HepG2 (cell line): ENCODE data around the gene PIK3R1. TPM values are rescaled to one million over a fixed set of nuclear protein-coding genes. Genes with fewer than 3 reads are reported as not detected.

Experiments
- ATAC-seq: fragments of 200-7000 bp; cut with Tn5 transposase; 3 replicates; pipeline ENCODE4 v1.9.1; 2020; ENCODE audit warnings: mild to moderate bottlenecking, moderate library complexity
- BruUV-seq: library from RNA; stranded (reverse); fragments of 400-500 nt; replicated peaks from 2 replicates; lab custom pipeline; 2021; lab: Mats Ljungman, UMichigan
- CTCF ChIA-PET: fragments of 300-600 bp; formaldehyde crosslinking; extraction: SDS; loops from one replicate; lab custom pipeline; 2021; ENCODE audit warnings: low total read pairs, inconsistent platforms, low intra/inter-chr PET ratio; lab: Yijun Ruan, JAX
- POLR2A ChIA-PET: fragments of 350-600 bp; sonication (Branson Sonifier 250); formaldehyde crosslinking; loops from one replicate; lab custom pipeline; 2020; ENCODE audit warnings: antibody characterized with exemption, inconsistent platforms; lab: Yijun Ruan, JAX
- DNase-seq: peaks from one replicate; pipeline ENCODE4 v3.0.0-alpha.2; 2015; ENCODE audit warnings: low spot score
- FAIRE-seq: peaks from 3 replicates; lab custom pipeline; 2011; peaks lifted over from hg19 to GRCh38; lab: Jason Lieb, UNC
- H2AFZ ChIP-seq: one replicate; pipeline ENCODE4 v1.6.1; 2011; ENCODE audit warnings: low read length, inconsistent platforms
- H3K27ac ChIP-seq: fragments of 300-600 bp; 3 replicates; pipeline ENCODE4 v1.8.0; 2011; ENCODE audit warnings: mixed run types, mild to moderate bottlenecking, mixed read lengths, low read length, inconsistent platforms; ENCODE audit not compliant: insufficient read depth; ENCODE audit errors: extremely low read length
- H3K27me3 ChIP-seq, 2 experiments: fragments of 200-600 bp in 1 of 2; 2 replicates in 1 of 2; 3 replicates in 1 of 2; pipeline versions ENCODE4 v1.6.0 to v1.8.0; 2011; ENCODE audit warnings: low read length in 2 of 2, mild to moderate bottlenecking in 2 of 2, moderate library complexity in 2 of 2, inconsistent platforms in 1 of 2; ENCODE audit not compliant: insufficient read depth in 2 of 2, control insufficient read depth in 1 of 2
- H3K36me3 ChIP-seq, 2 experiments: fragments of 200-600 bp in 1 of 2; replicated peaks in 1 of 2; 2 replicates in 1 of 2; 3 replicates in 1 of 2; pipeline versions ENCODE4 v1.5.1 to v1.8.0; 2011; ENCODE audit warnings: low read length in 2 of 2, inconsistent platforms in 1 of 2; ENCODE audit not compliant: insufficient read depth in 2 of 2, control insufficient read depth in 1 of 2
- H3K4me1 ChIP-seq: 2 replicates; pipeline ENCODE4 v1.5.1; 2012; ENCODE audit warnings: low read length, inconsistent platforms; ENCODE audit not compliant: insufficient read depth
- H3K4me2 ChIP-seq: 2 replicates; pipeline ENCODE4 v1.6.0; 2011; ENCODE audit warnings: low read depth, low read length, inconsistent platforms
- H3K4me3 ChIP-seq, 3 experiments: fragments of 200-600 bp in 1 of 3; sonication (generic), shearing (Covaris generic) in 1 of 3; replicated peaks in 1 of 3; 2 replicates each; pipeline ENCODE4 v1.5.1; 2011 to 2016; ENCODE audit warnings: low read length in 3 of 3, inconsistent platforms in 2 of 3, low read depth in 2 of 3, mild to moderate bottlenecking in 2 of 3, control low read depth in 1 of 3, mixed read lengths in 1 of 3; ENCODE audit not compliant: insufficient read depth in 1 of 3
- H3K79me2 ChIP-seq: one replicate; pipeline ENCODE4 v1.6.1; 2011; ENCODE audit warnings: low read length, inconsistent platforms; ENCODE audit not compliant: insufficient read depth
- H3K9ac ChIP-seq: 2 replicates; pipeline ENCODE4 v1.6.0; 2011; ENCODE audit warnings: mild to moderate bottlenecking, low read depth, low read length, inconsistent platforms; ENCODE audit not compliant: insufficient read depth
- H3K9me3 ChIP-seq: 2 replicates; pipeline ENCODE4 v1.5.1; 2012; ENCODE audit warnings: mild to moderate bottlenecking, low read length
- H4K20me1 ChIP-seq: 2 replicates; pipeline ENCODE4 v1.6.0; 2011; ENCODE audit warnings: inconsistent platforms, mild to moderate bottlenecking, low read length, moderate library complexity; ENCODE audit not compliant: insufficient read depth
- ESRRA ChIP-seq: sonication (generic); formaldehyde crosslinking; IDR thresholded peaks from 2 replicates; pipeline ENCODE4 v1.5.1; 2020; ENCODE audit warnings: mild to moderate bottlenecking, low read depth, missing genetic modification reagents
- FOSL2 ChIP-seq: sonication (generic); formaldehyde crosslinking; IDR thresholded peaks from 2 replicates; pipeline ENCODE4 v1.4.0; 2020; ENCODE audit warnings: missing genetic modification reagents
- HMG20B ChIP-seq: conservative IDR thresholded peaks from 2 replicates; pipeline ENCODE4 v1.6.1; 2016; ENCODE audit warnings: missing genetic modification reagents, missing compliant biosample characterization
- ISL2 ChIP-seq: sonication (generic); formaldehyde crosslinking; IDR thresholded peaks from 2 replicates; pipeline ENCODE4 v1.5.0; 2020; ENCODE audit warnings: missing genetic modification reagents
- MATR3 ChIP-seq: sonication (generic); formaldehyde crosslinking; IDR thresholded peaks from 2 replicates; pipeline ENCODE4 v1.4.0; 2020; ENCODE audit warnings: missing genetic modification reagents
- MED13 ChIP-seq: sonication (generic); formaldehyde crosslinking; IDR thresholded peaks from 2 replicates; pipeline ENCODE4 v1.5.0; 2020; ENCODE audit warnings: missing genetic modification reagents
- MYC ChIP-seq: sonication (generic); formaldehyde crosslinking; IDR thresholded peaks from 2 replicates; pipeline ENCODE4 v1.9.0; 2021; ENCODE audit warnings: missing genetic modification reagents, borderline replicate concordance
- NCOA2 ChIP-seq: sonication (generic); formaldehyde crosslinking; IDR thresholded peaks from 2 replicates; pipeline ENCODE4 v1.8.0; 2022; ENCODE audit warnings: inconsistent platforms
- NFE2L2 ChIP-seq: fragments of 150-350 bp; IDR thresholded peaks from 2 replicates; pipeline ENCODE4 v1.6.1; 2014; ENCODE audit warnings: low read length
- NFKBIZ ChIP-seq: IDR thresholded peaks from 2 replicates; pipeline ENCODE4 v1.6.1; 2018; ENCODE audit warnings: missing genetic modification reagents, missing compliant biosample characterization
- REL ChIP-seq: sonication (generic); formaldehyde crosslinking; conservative IDR thresholded peaks from 2 replicates; pipeline ENCODE4 v1.8.0; 2022; ENCODE audit warnings: mild to moderate bottlenecking, missing genetic modification reagents, moderate library complexity
- SIN3A ChIP-seq: IDR thresholded peaks from 2 replicates; pipeline ENCODE4 v1.6.1; 2011; ENCODE audit warnings: low read depth, mild to moderate bottlenecking, control low read depth, low read length, borderline replicate concordance
- SMYD3 ChIP-seq: sonication (generic); formaldehyde crosslinking; IDR thresholded peaks from 2 replicates; pipeline ENCODE4 v1.8.1; 2023; ENCODE audit warnings: mild to moderate bottlenecking, missing genetic modification reagents
- SSRP1 ChIP-seq: IDR thresholded peaks from 2 replicates; pipeline ENCODE4 v1.6.1; 2016; ENCODE audit warnings: control low read depth
- TBL1XR1 ChIP-seq: fragments of 150-350 bp; IDR thresholded peaks from 2 replicates; pipeline ENCODE4 v1.6.1; 2014; ENCODE audit warnings: borderline replicate concordance, low read length; ENCODE audit not compliant: partially characterized antibody
- ZMYM4 ChIP-seq: sonication (generic); formaldehyde crosslinking; IDR thresholded peaks from 2 replicates; pipeline ENCODE4 v1.8.1; 2023; ENCODE audit warnings: mild to moderate bottlenecking, missing genetic modification reagents
- ZNF143 ChIP-seq: sonication (generic); formaldehyde crosslinking; IDR thresholded peaks from 2 replicates; pipeline ENCODE4 v1.4.0; 2020; ENCODE audit warnings: missing genetic modification reagents
- ZNF678 ChIP-seq: sonication (generic); formaldehyde crosslinking; IDR thresholded peaks from 2 replicates; pipeline ENCODE4 v1.4.0; 2020; ENCODE audit warnings: mild to moderate bottlenecking, missing genetic modification reagents
- WGBS: methylation state at CpG from one replicate; pipeline ENCODE4 v1.1.6; 2017; ENCODE audit warnings: low lambda C conversion rate; 5-methylcytosine and 5-hydroxymethylcytosine counted together
- in situ Hi-C: cut with HindIII; loops from 2 replicates; pipeline ENCODE4 v1.10.0; 2017; ENCODE audit warnings: low pct_unique_long_range_greater_than_20kb; ENCODE audit not compliant: extremely low pct_ligation_motif_present
- intact Hi-C: fragments of 100-400 bp; cut with micrococcal nuclease; formaldehyde crosslinking; loops from one replicate; pipeline ENCODE4 v1.10.0; 2022; ENCODE audit not compliant: unreplicated experiment
- polyA plus RNA-seq, 8 experiments: library from polyadenylated mRNA; depleted of rRNA in 3 of 8; stranded (reverse) in 7 of 8; unstranded in 1 of 8; fragments of >200 nt; fragmentation: Illumina TruSeq in 4 of 8; extraction: Trizol in 4 of 8; gene quantifications; 2 replicates each; pipeline versions ENCODE4 v1.2.1 to v1.2.3, GENCODE V29; 2011 to 2016; ENCODE audit warnings: low read depth in 4 of 8, missing spikeins in 1 of 8, mixed read lengths in 1 of 8; ENCODE audit not compliant: insufficient read depth in 1 of 8
- total RNA-seq, 5 experiments: library from RNA; depleted of rRNA; stranded (reverse); fragments of >200 nt; fragmentation: Illumina TruSeq; extraction: Trizol; gene quantifications; 2 replicates each; pipeline ENCODE4 v1.2.3, GENCODE V29; 2016; ENCODE audit warnings: low read depth in 1 of 5
- TF ChIP-seq, protein P1 (sequence below): IDR thresholded peaks from 2 replicates; pipeline ENCODE4 v1.6.1; 2016
- TF ChIP-seq, protein P2 (sequence below): IDR thresholded peaks from 2 replicates; pipeline ENCODE4 v1.6.1; 2018; ENCODE audit warnings: missing genetic modification reagents
- TF ChIP-seq, protein P3 (sequence below): IDR thresholded peaks from 2 replicates; pipeline ENCODE4 v1.6.1; 2012; ENCODE audit warnings: inconsistent platforms
- TF ChIP-seq, protein P4 (sequence below): sonication (generic); formaldehyde crosslinking; IDR thresholded peaks from 2 replicates; pipeline ENCODE4 v1.9.0; 2021; ENCODE audit warnings: missing genetic modification reagents, borderline replicate concordance

Gene PIK3R1
- total and polyA plus RNA-seq, 2 of the 13 experiments (the other 11 are each of a cell fraction or from before 2014, with no cell fraction given): 8.4 to 21.3 TPM

DNA sequence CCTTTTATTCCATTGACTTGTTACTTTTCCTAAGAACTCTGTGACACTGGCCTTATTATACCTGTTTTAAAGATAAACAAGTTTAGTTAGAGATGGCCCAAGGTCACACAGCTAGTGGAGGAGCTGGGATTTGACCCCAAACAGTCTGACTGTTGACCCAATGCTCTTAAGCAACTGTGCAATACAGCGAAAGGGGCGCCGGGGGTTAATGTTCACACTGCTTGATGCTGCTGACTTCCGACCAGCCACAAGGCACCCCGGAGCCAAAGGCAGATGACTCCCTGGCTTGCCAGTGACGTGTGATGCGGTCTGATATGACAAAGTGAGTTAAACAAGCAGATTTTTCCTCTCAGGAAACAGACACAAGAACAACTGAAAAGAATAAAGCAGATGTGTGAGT lies 23.9 kb downstream of the PIK3R1 start:
- peak overlapping the region; percentile 57 for H3K9ac ChIP-seq
- in situ Hi-C loops: no loop called here
- TF ChIP-seq TBL1XR1: peak; percentile 70
- no peak for TF ChIP-seq ZNF678 (CRISPR knock-in tag)
- TF ChIP-seq, protein P1, sequence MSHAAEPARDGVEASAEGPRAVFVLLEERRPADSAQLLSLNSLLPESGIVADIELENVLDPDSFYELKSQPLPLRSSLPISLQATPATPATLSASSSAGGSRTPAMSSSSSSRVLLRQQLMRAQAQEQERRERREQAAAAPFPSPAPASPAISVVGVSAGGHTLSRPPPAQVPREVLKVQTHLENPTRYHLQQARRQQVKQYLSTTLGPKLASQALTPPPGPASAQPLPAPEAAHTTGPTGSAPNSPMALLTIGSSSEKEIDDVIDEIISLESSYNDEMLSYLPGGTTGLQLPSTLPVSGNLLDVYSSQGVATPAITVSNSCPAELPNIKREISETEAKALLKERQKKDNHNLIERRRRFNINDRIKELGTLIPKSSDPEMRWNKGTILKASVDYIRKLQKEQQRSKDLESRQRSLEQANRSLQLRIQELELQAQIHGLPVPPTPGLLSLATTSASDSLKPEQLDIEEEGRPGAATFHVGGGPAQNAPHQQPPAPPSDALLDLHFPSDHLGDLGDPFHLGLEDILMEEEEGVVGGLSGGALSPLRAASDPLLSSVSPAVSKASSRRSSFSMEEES (CRISPR knock-in tag): peak; percentile 82
- TF ChIP-seq REL (CRISPR knock-in tag): no peak
- peak; percentile 87; the same call in 1 of the 2 replicates for TF ChIP-seq NFKBIZ (CRISPR knock-in tag)
- TF ChIP-seq SIN3A: peak; percentile 49; the same call in 1 of the 2 replicates
- TF ChIP-seq, protein P2, sequence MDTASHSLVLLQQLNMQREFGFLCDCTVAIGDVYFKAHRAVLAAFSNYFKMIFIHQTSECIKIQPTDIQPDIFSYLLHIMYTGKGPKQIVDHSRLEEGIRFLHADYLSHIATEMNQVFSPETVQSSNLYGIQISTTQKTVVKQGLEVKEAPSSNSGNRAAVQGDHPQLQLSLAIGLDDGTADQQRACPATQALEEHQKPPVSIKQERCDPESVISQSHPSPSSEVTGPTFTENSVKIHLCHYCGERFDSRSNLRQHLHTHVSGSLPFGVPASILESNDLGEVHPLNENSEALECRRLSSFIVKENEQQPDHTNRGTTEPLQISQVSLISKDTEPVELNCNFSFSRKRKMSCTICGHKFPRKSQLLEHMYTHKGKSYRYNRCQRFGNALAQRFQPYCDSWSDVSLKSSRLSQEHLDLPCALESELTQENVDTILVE (CRISPR knock-in tag): peak; percentile 58; the same call in 1 of the 2 replicates
- TF ChIP-seq MED13: peak; percentile 50; the same call in 1 of the 2 replicates
- peak; percentile 99 for TF ChIP-seq HMG20B
- TF ChIP-seq, protein P3, sequence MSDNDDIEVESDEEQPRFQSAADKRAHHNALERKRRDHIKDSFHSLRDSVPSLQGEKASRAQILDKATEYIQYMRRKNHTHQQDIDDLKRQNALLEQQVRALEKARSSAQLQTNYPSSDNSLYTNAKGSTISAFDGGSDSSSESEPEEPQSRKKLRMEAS: peak; percentile 68
- peak; percentile 95 for TF ChIP-seq NCOA2 (CRISPR knock-in tag)
- peak; percentile 82 for TF ChIP-seq FOSL2 (CRISPR knock-in tag)
- TF ChIP-seq SSRP1 (CRISPR knock-in tag): peak; percentile 86; the same call in 1 of the 2 replicates
- TF ChIP-seq, protein P4, sequence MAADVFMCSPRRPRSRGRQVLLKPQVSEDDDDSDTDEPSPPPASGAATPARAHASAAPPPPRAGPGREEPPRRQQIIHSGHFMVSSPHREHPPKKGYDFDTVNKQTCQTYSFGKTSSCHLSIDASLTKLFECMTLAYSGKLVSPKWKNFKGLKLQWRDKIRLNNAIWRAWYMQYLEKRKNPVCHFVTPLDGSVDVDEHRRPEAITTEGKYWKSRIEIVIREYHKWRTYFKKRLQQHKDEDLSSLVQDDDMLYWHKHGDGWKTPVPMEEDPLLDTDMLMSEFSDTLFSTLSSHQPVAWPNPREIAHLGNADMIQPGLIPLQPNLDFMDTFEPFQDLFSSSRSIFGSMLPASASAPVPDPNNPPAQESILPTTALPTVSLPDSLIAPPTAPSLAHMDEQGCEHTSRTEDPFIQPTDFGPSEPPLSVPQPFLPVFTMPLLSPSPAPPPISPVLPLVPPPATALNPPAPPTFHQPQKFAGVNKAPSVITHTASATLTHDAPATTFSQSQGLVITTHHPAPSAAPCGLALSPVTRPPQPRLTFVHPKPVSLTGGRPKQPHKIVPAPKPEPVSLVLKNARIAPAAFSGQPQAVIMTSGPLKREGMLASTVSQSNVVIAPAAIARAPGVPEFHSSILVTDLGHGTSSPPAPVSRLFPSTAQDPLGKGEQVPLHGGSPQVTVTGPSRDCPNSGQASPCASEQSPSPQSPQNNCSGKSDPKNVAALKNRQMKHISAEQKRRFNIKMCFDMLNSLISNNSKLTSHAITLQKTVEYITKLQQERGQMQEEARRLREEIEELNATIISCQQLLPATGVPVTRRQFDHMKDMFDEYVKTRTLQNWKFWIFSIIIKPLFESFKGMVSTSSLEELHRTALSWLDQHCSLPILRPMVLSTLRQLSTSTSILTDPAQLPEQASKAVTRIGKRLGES (CRISPR knock-in tag): no peak
- peak; percentile 63; the same call in 1 of the 2 replicates for TF ChIP-seq MYC (CRISPR knock-in tag)
- peak; percentile 33; the same call in 1 of the 2 replicates for TF ChIP-seq ZNF143 (CRISPR knock-in tag)
- TF ChIP-seq ISL2 (CRISPR knock-in tag): peak; percentile 95
- TF ChIP-seq ZMYM4 (CRISPR knock-in tag): peak; percentile 98
- 0 out of 2 replicates have a peak, but pooled peaks have one; percentile 47 for TF ChIP-seq SMYD3 (CRISPR knock-in tag)
- TF ChIP-seq ESRRA (CRISPR knock-in tag): peak; percentile 97
- TF ChIP-seq MATR3: no peak
- TF ChIP-seq NFE2L2: no peak

More for the DNA sequence above, 23.9 kb downstream of the PIK3R1 start:
- peak; percentile 95 for FAIRE-seq
- H3K27me3 ChIP-seq: no peaks in the 10 kb centered on the region
- WGBS: 0% methylated on average over 7 of the region's 7 CpGs
- ATAC-seq: peak; percentile 100
- H3K9me3 ChIP-seq: no peaks in the 10 kb centered on the region
- POLR2A ChIA-PET: interaction anchor here (1.0 to 4.4 kb wide), 6 partner anchors 13 to 634 kb away, joined by 3 to 40 read pairs (median 5); partner anchors contain the start of gene PIK3R1
- peaks cover 67% of the 10 kb centered on the region for H3K4me1 ChIP-seq
- no TSS peak for BruUV-seq
- peak; percentile 94 for DNase-seq
- H2AFZ ChIP-seq: no peak overlapping the region
- no peaks in the 10 kb centered on the region; the same call in 1 of the 2 replicates for H4K20me1 ChIP-seq
- peak overlapping the region; percentile 72 for H3K27ac ChIP-seq
- CTCF ChIA-PET: no interaction called here
- no peaks in the 10 kb centered on the region for H3K36me3 ChIP-seq
- H3K4me3 ChIP-seq: peak overlapping the region in 2 of 3 experiments; percentile 37 to 50; a peak in 5 of 6 replicates
- H3K79me2 ChIP-seq: peaks cover 65% of the 10 kb centered on the region
- H3K4me2 ChIP-seq: peak overlapping the region; percentile 72
- intact Hi-C loops: loop anchor here (2.0 to 5.0 kb wide), 2 partner anchors 21 to 632 kb away; no protein-coding TSS in a partner anchor
